Naive thymus-derived CD4-positive, alpha-beta T cell (primary cell): Measurements from ENCODE around the gene B4GALT4. TPM values are rescaled to one million over a fixed set of nuclear protein-coding genes. Genes with fewer than 3 reads are reported as not detected.

Experiments
- ATAC-seq: fragments of 150-1000 bp; cut with Tn5 transposase; 2 replicates; pipeline ENCODE4 v1.10.0; 2021; ENCODE audit warnings: mild to moderate bottlenecking, moderate library complexity
- CTCF ChIA-PET: fragments of 350-600 bp; sonication (Branson Sonifier 250); formaldehyde crosslinking; loops from one replicate; lab custom pipeline; 2021; ENCODE audit warnings: antibody characterized with exemption; lab: Charles Lee
- POLR2A ChIA-PET: fragments of 350-600 bp; sonication (Branson Sonifier 250); formaldehyde crosslinking; loops from one replicate; lab custom pipeline; 2021; ENCODE audit warnings: antibody characterized with exemption, inconsistent platforms; lab: Charles Lee
- DNase-seq, 9 donors: peaks; one replicate each; pipeline versions ENCODE4 v3.0.0 to v3.0.0-alpha.2; 2020 to 2022; ENCODE audit warnings: mixed read lengths in 1 of 9
- H3K27ac ChIP-seq: one replicate; pipeline ENCODE4 v1.7.0; 2013; ENCODE audit warnings: mild to moderate bottlenecking, low read depth, low read length, moderate library complexity
- H3K27me3 ChIP-seq, 2 donors: one replicate each; pipeline ENCODE4 v1.7.0; 2013; ENCODE audit warnings: low read length in 2 of 2, mild to moderate bottlenecking in 2 of 2, moderate library complexity in 2 of 2; ENCODE audit not compliant: control insufficient read depth in 2 of 2, insufficient read depth in 2 of 2
- H3K36me3 ChIP-seq, 3 experiments: 1 replicate in 2 of 3; 2 replicates in 1 of 3; pipeline ENCODE4 v1.7.0; 2013; ENCODE audit warnings: low read length in 3 of 3, mild to moderate bottlenecking in 3 of 3, moderate library complexity in 1 of 3; ENCODE audit not compliant: insufficient read depth in 3 of 3, control insufficient read depth in 2 of 3
- H3K4me1 ChIP-seq, 2 donors: one replicate each; pipeline ENCODE4 v1.7.0; 2013; ENCODE audit warnings: low read length in 2 of 2, mild to moderate bottlenecking in 2 of 2, moderate library complexity in 1 of 2; ENCODE audit not compliant: control insufficient read depth in 2 of 2, insufficient read depth in 2 of 2
- H3K4me3 ChIP-seq: 2 replicates; pipeline ENCODE4 v1.7.0; 2013; ENCODE audit warnings: mild to moderate bottlenecking, low read length
- H3K9me3 ChIP-seq, 3 experiments: 1 replicate in 2 of 3; 2 replicates in 1 of 3; pipeline ENCODE4 v1.7.0; 2013; ENCODE audit warnings: low read length in 3 of 3; ENCODE audit not compliant: control insufficient read depth in 2 of 3
- H3K27ac Mint-ChIP-seq, 9 donors: one replicate each; pipeline ENCODE4 v1.8.0; 2020 to 2022; ENCODE audit warnings: mixed read lengths in 9 of 9, mild to moderate bottlenecking in 8 of 9, moderate library complexity in 5 of 9, inconsistent platforms in 2 of 9
- H3K27me3 Mint-ChIP-seq, 5 donors: one replicate each; pipeline ENCODE4 v1.8.0; 2021 to 2022; ENCODE audit warnings: mixed read lengths in 5 of 5, mild to moderate bottlenecking in 1 of 5
- H3K36me3 Mint-ChIP-seq, 5 donors: one replicate each; pipeline ENCODE4 v1.8.0; 2020 to 2022; ENCODE audit warnings: mixed read lengths in 5 of 5, mild to moderate bottlenecking in 3 of 5, inconsistent platforms in 1 of 5
- H3K4me1 Mint-ChIP-seq, 7 donors: one replicate each; pipeline ENCODE4 v1.8.0; 2020 to 2022; ENCODE audit warnings: mixed read lengths in 7 of 7, mild to moderate bottlenecking in 3 of 7, inconsistent platforms in 1 of 7
- H3K4me3 Mint-ChIP-seq, 10 donors: one replicate each; pipeline ENCODE4 v1.8.0; 2020 to 2022; ENCODE audit warnings: mild to moderate bottlenecking in 10 of 10, mixed read lengths in 10 of 10, moderate library complexity in 6 of 10, inconsistent platforms in 2 of 10
- H3K9me3 Mint-ChIP-seq, 11 donors: one replicate each; pipeline ENCODE4 v1.8.0; 2020 to 2022; ENCODE audit warnings: mixed read lengths in 11 of 11, mild to moderate bottlenecking in 4 of 11, inconsistent platforms in 1 of 11, moderate library complexity in 1 of 11
- intact Hi-C, 2 donors: fragments of 100-400 bp; cut with micrococcal nuclease; formaldehyde crosslinking; loops; one replicate each; pipeline ENCODE4 v1.15.1; 2023
- polyA plus RNA-seq, 2 donors: library from polyadenylated mRNA; unstranded; fragments of 300-500 nt; fragmentation: Illumina TruSeq; gene quantifications; one replicate each; pipeline ENCODE4 v1.2.3, GENCODE V29; 2021
- total RNA-seq, 6 experiments: library from RNA in 5 of 6; stranded (reverse) in 5 of 6; gene quantifications; 1 replicate in 5 of 6; 2 replicates in 1 of 6; pipeline ENCODE4 v1.2.3 and lab custom pipeline; 2021 to 2026

The B4GALT4 gene
- total and polyA plus RNA-seq, 7 experiments from 2014 or later: 17.9 to 39.8 (median 29.6) TPM

DNA sequence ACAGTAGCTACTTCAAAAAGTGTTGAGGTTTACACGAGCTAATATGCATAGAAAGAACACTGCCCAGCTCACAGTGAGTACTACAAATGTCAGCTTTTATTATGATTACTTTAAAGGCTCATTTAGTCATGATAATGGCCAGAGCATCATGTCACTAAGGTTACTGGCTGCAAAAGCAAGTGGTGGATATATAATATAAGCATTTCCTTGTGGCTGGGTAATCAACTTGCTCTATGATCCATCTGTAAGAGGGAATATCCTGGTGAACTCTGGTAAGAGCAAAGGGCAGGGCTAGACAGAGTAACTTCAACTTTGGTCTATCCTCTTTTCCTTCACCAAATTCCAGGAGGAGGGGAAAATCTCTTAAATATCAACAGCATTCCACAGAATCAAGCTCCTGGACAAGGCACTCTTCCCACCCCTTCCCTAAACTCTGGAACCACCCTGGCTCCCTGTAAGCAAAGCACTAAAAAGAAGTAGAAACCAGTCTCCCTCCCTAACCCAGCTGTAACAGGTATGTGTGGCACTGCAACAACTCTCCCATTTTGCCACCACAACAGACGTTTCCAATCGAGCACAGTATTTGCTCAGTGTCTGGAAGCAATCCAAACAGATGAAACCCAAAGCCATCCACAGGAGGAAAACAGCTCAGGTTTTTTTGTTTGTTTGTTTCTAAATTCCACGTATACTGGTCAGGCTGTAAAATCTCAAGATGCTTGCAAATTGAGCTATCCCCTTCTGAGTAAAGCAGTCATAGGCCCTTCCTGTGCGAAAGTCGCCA is 13.4 kb downstream of the B4GALT4 start:
- Mint-ChIP-seq H3K36me3 (peaks cover 26 to 72% (median 64%) of the 10 kb centered on the region in 5 donors), H3K4me3 (no peak overlapping the region), H3K9me3 (no peaks in the 10 kb centered on the region), H3K27ac (peak overlapping the region in 8 of 9 donors; percentile 39 to 80 (median 66)), H3K4me1 (peaks cover 14 to 87% (median 83%) of the 10 kb centered on the region in 7 donors), H3K27me3 (no peaks in the 10 kb centered on the region)
- Histone ChIP-seq H3K27ac (no peak overlapping the region), H3K9me3 (no peaks in the 10 kb centered on the region), H3K4me3 (no peak overlapping the region), H3K27me3 (no peaks in the 10 kb centered on the region), H3K4me1 (peaks cover 0 to 35% of the 10 kb centered on the region in 2 donors), H3K36me3 (peaks cover 4 to 72% (median 32%) of the 10 kb centered on the region in 3 experiments)
- no peak for ATAC-seq
- POLR2A ChIA-PET: interaction anchor here (1.2 to 1.5 kb wide), 2 partner anchors 9 to 14 kb away, joined by 3 read pairs; partner anchors contain the start of gene B4GALT4
- no peak for DNase-seq
- CTCF ChIA-PET: interaction anchor here (1.0 to 1.7 kb wide), 5 partner anchors 14 to 345 kb away, joined by 3 to 6 read pairs (median 3); partner anchors contain the start of gene B4GALT4
- intact Hi-C loops: no loop called here

DNA sequence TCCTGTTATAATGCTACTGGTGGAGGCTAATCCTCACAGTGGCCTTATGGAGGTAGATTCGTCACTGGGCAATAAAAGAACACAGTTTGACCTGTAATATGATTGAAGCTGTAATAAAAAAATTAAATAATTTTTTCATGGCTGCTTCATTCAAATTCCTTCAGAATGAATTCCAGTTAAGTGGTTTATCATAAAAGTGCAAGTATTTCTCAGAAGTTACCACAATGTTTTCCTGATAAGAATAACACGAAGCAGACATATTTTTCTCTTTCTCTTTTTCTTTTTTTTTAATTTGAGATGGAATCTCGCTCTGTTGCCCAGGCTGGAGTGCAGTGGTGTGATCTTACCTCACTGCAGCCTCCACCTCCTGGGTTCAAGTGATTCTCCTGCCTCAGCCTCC is 15.6 kb downstream of the B4GALT4 start:
- peak overlapping the region in 7 of 9 donors; percentile 28 to 97 (median 53) for H3K27ac Mint-ChIP-seq
- H3K4me1 ChIP-seq: peaks cover 0 to 31% of the 10 kb centered on the region in 2 donors
- intact Hi-C loops: no loop called here
- no peaks in the 10 kb centered on the region for H3K27me3 ChIP-seq
- ChIA-PET POLR2A (interaction anchor here (0.9 kb wide), 1 partner anchor 12 kb away, joined by 4 read pairs; no protein-coding TSS in a partner anchor), CTCF (interaction anchor here (0.7 to 2.2 kb wide), 3 partner anchors 16 to 341 kb away, joined by 3 to 14 read pairs (median 4); partner anchors contain the start of gene B4GALT4)
- H3K27ac ChIP-seq: no peak overlapping the region
- DNase-seq (no peak), ATAC-seq (no peak)
- H3K9me3 ChIP-seq: no peaks in the 10 kb centered on the region
- H3K27me3 Mint-ChIP-seq: no peaks in the 10 kb centered on the region
- H3K4me1 Mint-ChIP-seq: peaks cover 11 to 87% (median 82%) of the 10 kb centered on the region in 7 donors
- H3K36me3 ChIP-seq: peaks cover 4 to 76% (median 31%) of the 10 kb centered on the region in 3 experiments
- H3K9me3 Mint-ChIP-seq: no peaks in the 10 kb centered on the region
- no peak overlapping the region for H3K4me3 ChIP-seq
- H3K36me3 Mint-ChIP-seq: peaks cover 27 to 68% (median 57%) of the 10 kb centered on the region in 5 donors
- peak overlapping the region in 4 of 10 donors; percentile 7 to 43 (median 19) for H3K4me3 Mint-ChIP-seq

GRCh38 chr3:119223511-119223910 is 17.2 kb downstream of the B4GALT4 start:
- peaks cover 23 to 93% (median 84%) of the 10 kb centered on the region in 7 donors for H3K4me1 Mint-ChIP-seq
- Histone ChIP-seq H3K27ac (no peak overlapping the region), H3K4me1 (peaks cover 9 to 47% of the 10 kb centered on the region in 2 donors), H3K27me3 (no peaks in the 10 kb centered on the region), H3K36me3 (peaks cover 4 to 64% (median 22%) of the 10 kb centered on the region in 3 experiments), H3K4me3 (no peak overlapping the region), H3K9me3 (no peaks in the 10 kb centered on the region)
- CTCF ChIA-PET: interaction anchor here (0.9 to 2.2 kb wide), 2 partner anchors 18 kb away, joined by 3 to 14 read pairs; partner anchors contain the start of gene B4GALT4
- POLR2A ChIA-PET: interaction anchor here (1.3 kb wide), 1 partner anchor 18 kb away, joined by 5 read pairs; the partner anchor contains the start of gene B4GALT4
- H3K4me3 Mint-ChIP-seq: peak overlapping the region in 1 of 10 donors; percentile 48
- peak overlapping the region in 8 of 9 donors; percentile 12 to 97 (median 92) for H3K27ac Mint-ChIP-seq
- peaks cover 0 to 2% (median 0%) of the 10 kb centered on the region in 11 donors for H3K9me3 Mint-ChIP-seq
- no peaks in the 10 kb centered on the region for H3K27me3 Mint-ChIP-seq
- DNase-seq: no peak
- intact Hi-C loops: no loop called here
- H3K36me3 Mint-ChIP-seq: peaks cover 20 to 64% (median 51%) of the 10 kb centered on the region in 5 donors
- no peak for ATAC-seq

DNA sequence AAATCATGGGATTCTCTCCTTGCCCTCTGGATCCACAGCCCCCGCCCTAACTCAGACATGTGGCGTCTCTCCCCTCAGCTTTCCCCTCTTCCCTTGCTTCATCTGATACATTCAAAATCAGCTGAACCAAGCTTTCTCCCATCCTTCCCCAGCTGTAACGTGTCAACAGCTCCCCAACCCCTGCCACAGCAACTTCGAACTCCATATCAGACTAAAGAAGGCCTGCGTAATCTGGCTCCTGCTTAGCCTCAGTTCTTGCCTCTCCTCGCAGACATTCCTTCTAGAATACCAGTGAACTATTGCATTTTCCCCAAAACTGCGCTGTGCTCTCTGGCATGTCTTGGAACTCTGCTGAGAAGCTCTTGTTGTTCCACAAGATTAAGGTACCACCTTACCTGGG is 18.3 kb downstream of the B4GALT4 start:
- Mint-ChIP-seq H3K9me3 (peaks cover 0 to 2% (median 0%) of the 10 kb centered on the region in 11 donors), H3K4me3 (peak overlapping the region in 2 of 10 donors; percentile 9 to 17), H3K4me1 (peaks cover 26 to 86% (median 77%) of the 10 kb centered on the region in 7 donors), H3K27me3 (no peaks in the 10 kb centered on the region), H3K27ac (peak overlapping the region in 8 of 9 donors; percentile 89 to 99 (median 94)), H3K36me3 (peaks cover 10 to 57% (median 40%) of the 10 kb centered on the region in 5 donors)
- ChIA-PET CTCF (interaction anchor here (0.9 kb wide), 1 partner anchor 19 kb away, joined by 3 read pairs; no protein-coding TSS in a partner anchor), POLR2A (interaction anchor here (0.7 to 1.3 kb wide), 2 partner anchors 11 to 19 kb away, joined by 4 to 5 read pairs; partner anchors contain the start of gene B4GALT4)
- H3K9me3 ChIP-seq: no peaks in the 10 kb centered on the region
- H3K27me3 ChIP-seq: no peaks in the 10 kb centered on the region
- DNase-seq (no peak), ATAC-seq (no peak)
- no peak overlapping the region for H3K4me3 ChIP-seq
- peaks cover 9 to 46% of the 10 kb centered on the region in 2 donors for H3K4me1 ChIP-seq
- peak overlapping the region; percentile 19 for H3K27ac ChIP-seq
- peaks cover 4 to 62% (median 18%) of the 10 kb centered on the region in 3 experiments for H3K36me3 ChIP-seq
- intact Hi-C loops: no loop called here

- intact Hi-C loops: no loop called here
- POLR2A ChIA-PET: interaction anchor here (0.6 to 0.7 kb wide), 2 partner anchors 11 to 17 kb away, joined by 3 to 4 read pairs; no protein-coding TSS in a partner anchor
- Histone ChIP-seq H3K36me3 (peaks cover 4 to 62% (median 13%) of the 10 kb centered on the region in 3 experiments), H3K4me3 (no peak overlapping the region), H3K9me3 (no peaks in the 10 kb centered on the region), H3K27me3 (no peaks in the 10 kb centered on the region), H3K4me1 (peaks cover 9 to 44% of the 10 kb centered on the region in 2 donors), H3K27ac (peak overlapping the region; percentile 19)
- peak overlapping the region in 8 of 9 donors; percentile 89 to 99 (median 94) for H3K27ac Mint-ChIP-seq
- H3K4me1 Mint-ChIP-seq: peaks cover 26 to 86% (median 77%) of the 10 kb centered on the region in 7 donors
- H3K9me3 Mint-ChIP-seq: peaks cover 0 to 2% (median 0%) of the 10 kb centered on the region in 11 donors
- CTCF ChIA-PET: interaction anchor here (1.3 kb wide), 1 partner anchor 20 kb away, joined by 4 read pairs; no protein-coding TSS in a partner anchor
- H3K27me3 Mint-ChIP-seq: no peaks in the 10 kb centered on the region
- ATAC-seq (no peak), DNase-seq (no peak)
- peaks cover 7 to 57% (median 37%) of the 10 kb centered on the region in 5 donors for H3K36me3 Mint-ChIP-seq
- H3K4me3 Mint-ChIP-seq: peak overlapping the region in 1 of 10 donors; percentile 17
Measured at GRCh38 chr3:119221779-119222320, 18.8 kb downstream of the B4GALT4 start.
